Measurements from ENCODE around the gene ARMH4. TPM values are rescaled to one million over a fixed set of nuclear protein-coding genes. Genes with fewer than 3 reads are reported as not detected.

Gene ARMH4
- total RNA-seq, 1 donor: 3.0 TPM

GRCh38 chr14:58048219-58048618 is 103.8 kb downstream of the ARMH4 start:
- DNase-seq (ENCODE audit: low read depth): no peak
- TF ChIP-seq CTCF (IDR thresholded peaks at IDR 0.05; ENCODE audit: insufficient read depth, low read depth, low read length): no peak

GRCh38 chr14:58027904-58028303 is 124.1 kb downstream of the ARMH4 start:
- no peak for TF ChIP-seq CTCF (IDR thresholded peaks at IDR 0.05; ENCODE audit: insufficient read depth, low read depth, low read length)
- no peak overlapping the region for H3K4me3 ChIP-seq (ENCODE audit: low read depth, low read length)
- DNase-seq (ENCODE audit: low read depth): no peak

More at GRCh38 chr14:58048219-58048618, 103.8 kb downstream of the ARMH4 start:
- no peak overlapping the region for H3K4me3 ChIP-seq (ENCODE audit: low read depth, low read length)

GRCh38 chr14:58026967-58027366 is 125.0 kb downstream of the ARMH4 start:
- no peak overlapping the region for H3K4me3 ChIP-seq (ENCODE audit: low read depth, low read length)
- no peak for DNase-seq (ENCODE audit: low read depth)
- TF ChIP-seq CTCF (IDR thresholded peaks at IDR 0.05; ENCODE audit: insufficient read depth, low read depth, low read length): no peak

GRCh38 chr14:58026219-58026618 is 125.8 kb downstream of the ARMH4 start:
- H3K4me3 ChIP-seq (ENCODE audit: low read depth, low read length): no peak overlapping the region
- no peak for DNase-seq (ENCODE audit: low read depth)
- TF ChIP-seq CTCF (IDR thresholded peaks at IDR 0.05; ENCODE audit: insufficient read depth, low read depth, low read length): no peak

- TF ChIP-seq CTCF (IDR thresholded peaks at IDR 0.05; ENCODE audit: insufficient read depth, low read depth, low read length): no peak
- DNase-seq (ENCODE audit: low read depth): no peak
- H3K4me3 ChIP-seq (ENCODE audit: low read depth, low read length): no peak overlapping the region
Measured at GRCh38 chr14:58014778-58015177, 137.2 kb downstream of the ARMH4 start.

- no peak for DNase-seq (ENCODE audit: low read depth)
- TF ChIP-seq CTCF (IDR thresholded peaks at IDR 0.05; ENCODE audit: insufficient read depth, low read depth, low read length): no peak
- no peak overlapping the region for H3K4me3 ChIP-seq (ENCODE audit: low read depth, low read length)
Measured at GRCh38 chr14:58002618-58003017, 149.4 kb downstream of the ARMH4 start.

GRCh38 chr14:57999979-58000378 is 152.0 kb downstream of the ARMH4 start:
- no peak for DNase-seq (ENCODE audit: low read depth)
- H3K4me3 ChIP-seq (ENCODE audit: low read depth, low read length): no peak overlapping the region
- TF ChIP-seq CTCF (IDR thresholded peaks at IDR 0.05; ENCODE audit: insufficient read depth, low read depth, low read length): no peak
